IgD-negative memory B cell (primary cell): ENCODE data around the gene ADAR. TPM values are rescaled to one million over a fixed set of nuclear protein-coding genes. Genes with fewer than 3 reads are reported as not detected.
"Not testable (repeated sequence)": the region's sequence is repeated elsewhere in the genome, so short reads cannot be mapped to it uniquely, and the experiment has no call there.

Source experiments
- H3K27ac Mint-ChIP-seq, 3 donors: one replicate each; pipeline ENCODE4 v1.8.0; 2020 to 2022; ENCODE audit warnings: mild to moderate bottlenecking in 3 of 3, mixed read lengths in 3 of 3, moderate library complexity in 1 of 3
- H3K27me3 Mint-ChIP-seq: one replicate; pipeline ENCODE4 v1.8.0; 2021; ENCODE audit warnings: mixed read lengths
- H3K36me3 Mint-ChIP-seq: one replicate; pipeline ENCODE4 v1.8.0; 2020; ENCODE audit warnings: mild to moderate bottlenecking, mixed read lengths
- H3K4me1 Mint-ChIP-seq, 3 donors: one replicate each; pipeline ENCODE4 v1.8.0; 2020 to 2022; ENCODE audit warnings: mixed read lengths in 3 of 3, mild to moderate bottlenecking in 1 of 3
- H3K4me3 Mint-ChIP-seq, 4 donors: one replicate each; pipeline ENCODE4 v1.8.0; 2020 to 2022; ENCODE audit warnings: mild to moderate bottlenecking in 4 of 4, mixed read lengths in 4 of 4, moderate library complexity in 3 of 4
- H3K9me3 Mint-ChIP-seq, 3 donors: one replicate each; pipeline ENCODE4 v1.8.0; 2020 to 2021; ENCODE audit warnings: mixed read lengths in 3 of 3, mild to moderate bottlenecking in 1 of 3
- polyA plus RNA-seq: library from polyadenylated mRNA; unstranded; fragments of 300-500 nt; fragmentation: Illumina TruSeq; gene quantifications from one replicate; pipeline ENCODE4 v1.2.3, GENCODE V29; 2021

ADAR gene
- 141 TPM for polyA plus RNA-seq

DNA sequence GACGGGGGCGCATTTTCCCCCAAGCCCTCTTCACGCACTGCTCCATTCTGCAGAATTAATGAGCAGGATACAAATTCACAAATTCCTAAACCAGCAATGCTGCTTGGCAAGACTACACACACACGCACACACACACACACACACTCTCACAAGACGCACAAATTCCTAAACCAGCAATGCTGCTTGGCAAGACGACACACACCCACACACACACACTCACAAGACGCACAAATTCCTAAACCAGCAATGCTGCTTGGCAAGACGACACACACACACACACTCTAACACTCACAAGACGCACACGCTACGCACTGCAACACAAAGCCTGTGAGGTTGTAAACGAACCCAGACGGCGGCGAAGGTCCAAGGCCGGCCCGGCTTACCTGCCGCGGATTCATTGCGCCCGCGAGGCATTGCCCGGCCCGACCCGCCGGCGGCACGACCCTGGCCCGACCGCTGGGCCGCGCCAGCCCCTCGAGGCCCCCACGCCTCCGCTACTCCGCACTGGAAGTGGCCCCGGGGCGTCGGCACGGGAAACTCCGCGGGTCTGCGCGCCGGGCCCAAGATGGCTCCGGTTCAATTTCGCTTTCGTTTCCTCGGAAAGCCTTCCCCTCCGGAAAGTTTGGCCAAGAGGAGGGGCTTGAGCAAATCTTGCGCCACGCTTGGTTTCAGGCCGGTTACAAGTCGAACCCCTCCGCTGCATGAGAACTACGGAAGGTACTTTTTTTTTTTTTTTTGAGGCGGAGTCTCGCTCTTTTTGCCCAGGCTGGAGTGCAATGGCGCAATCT is at the start of gene ADAR:
Gene ADAR (minus strand): TSS at position 578 of the 788 bp plus-strand sequence. CDS start 180 bp downstream, at position 398.
- Mint-ChIP-seq H3K27ac (peak within 1 kb of the TSS; percentile 90 to 100 (median 96)), H3K4me1 (peaks cover 49 to 60% (median 51%) of the 10 kb centered on the region in 3 donors), H3K36me3 (no peaks in the 10 kb centered on the region), H3K27me3 (no peaks in the 10 kb centered on the region), H3K9me3 (no peaks in the 10 kb centered on the region), H3K4me3 (peak within 1 kb of the TSS; percentile 91 to 100 (median 98))

- Mint-ChIP-seq H3K9me3 (no peaks in the 10 kb centered on the region), H3K27ac (no peak overlapping the region), H3K4me1 (no peaks in the 10 kb centered on the region), H3K36me3 (no peaks in the 10 kb centered on the region), H3K27me3 (peaks cover 17% of the 10 kb centered on the region), H3K4me3 (no peak overlapping the region)
These were observed 49.6 kb upstream of the ADAR start for GRCh38 chr1:154657556-154657955.

DNA sequence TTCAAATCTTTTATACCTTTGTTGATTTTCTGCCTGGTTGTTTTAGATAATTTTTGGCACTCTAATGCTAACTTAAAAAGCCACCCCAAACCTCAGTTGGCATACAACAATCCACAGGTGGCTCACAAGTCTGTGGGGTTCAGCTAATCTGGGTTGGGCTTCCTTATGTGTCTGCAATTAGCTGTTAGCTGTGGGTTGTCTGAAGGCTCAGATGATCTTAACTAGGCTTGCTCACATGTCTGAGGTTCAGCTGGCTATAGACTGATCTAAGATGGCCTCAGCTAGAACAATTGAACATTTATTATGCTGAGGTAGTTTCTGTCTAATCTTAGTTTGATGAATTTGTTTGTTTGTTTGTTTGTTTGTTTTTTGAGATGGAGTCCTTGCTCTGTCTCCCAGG is 44.9 kb upstream of the ADAR start:
- Mint-ChIP-seq H3K9me3 (no peaks in the 10 kb centered on the region), H3K36me3 (no peaks in the 10 kb centered on the region), H3K4me1 (no peaks in the 10 kb centered on the region), H3K4me3 (no peak overlapping the region), H3K27me3 (peaks cover 7% of the 10 kb centered on the region), H3K27ac (no peak overlapping the region)

GRCh38 chr1:154644724-154645123 is 36.7 kb upstream of the ADAR start:
- H3K4me3 Mint-ChIP-seq, H3K9me3 Mint-ChIP-seq, H3K27me3 Mint-ChIP-seq, H3K4me1 Mint-ChIP-seq, H3K36me3 Mint-ChIP-seq, H3K27ac Mint-ChIP-seq: not testable (repeated sequence)

- H3K27ac Mint-ChIP-seq = no peak overlapping the region
- peaks cover 2 to 12% (median 3%) of the 10 kb centered on the region in 3 donors for H3K9me3 Mint-ChIP-seq
These were observed 33.5 kb upstream of the ADAR start for GRCh38 chr1:154641534-154641933.

GRCh38 chr1:154639876-154640275 is 31.9 kb upstream of the ADAR start:
- Mint-ChIP-seq H3K27ac (no peak overlapping the region), H3K36me3 (peaks cover 5% of the 10 kb centered on the region), H3K9me3 (peaks cover 2 to 12% (median 3%) of the 10 kb centered on the region in 3 donors), H3K27me3 (peaks cover 17% of the 10 kb centered on the region), H3K4me3 (no peak overlapping the region), H3K4me1 (no peaks in the 10 kb centered on the region)

More at GRCh38 chr1:154641534-154641933, 33.5 kb upstream of the ADAR start:
- Mint-ChIP-seq H3K4me1 (no peaks in the 10 kb centered on the region), H3K36me3 (peaks cover 3% of the 10 kb centered on the region), H3K27me3 (peaks cover 6% of the 10 kb centered on the region), H3K4me3 (no peak overlapping the region)

DNA sequence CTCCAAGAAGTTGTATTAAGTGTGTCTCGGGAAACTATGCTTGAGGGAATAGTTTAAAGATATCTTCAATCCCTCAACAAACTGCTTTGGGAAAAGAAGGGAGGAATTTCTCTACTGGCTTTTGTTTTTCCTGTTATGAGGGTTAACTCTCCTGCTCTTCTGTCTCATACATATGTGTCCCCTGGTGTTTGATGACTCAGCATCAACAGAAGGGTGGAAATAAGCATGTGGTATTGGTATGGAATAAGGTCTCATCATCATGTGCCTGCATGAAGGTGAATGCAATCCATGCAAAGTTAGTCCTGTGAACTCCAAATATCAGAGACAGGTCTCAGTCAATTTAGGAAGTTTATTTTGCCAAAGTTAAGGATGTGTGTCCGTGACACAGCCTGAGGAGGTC is 27.2 kb upstream of the ADAR start:
- Mint-ChIP-seq H3K9me3 (peaks cover 0 to 8% (median 2%) of the 10 kb centered on the region in 3 donors), H3K36me3 (peaks cover 5% of the 10 kb centered on the region), H3K27ac (no peak overlapping the region), H3K4me3 (no peak overlapping the region), H3K27me3 (peaks cover 20% of the 10 kb centered on the region), H3K4me1 (no peaks in the 10 kb centered on the region)

DNA sequence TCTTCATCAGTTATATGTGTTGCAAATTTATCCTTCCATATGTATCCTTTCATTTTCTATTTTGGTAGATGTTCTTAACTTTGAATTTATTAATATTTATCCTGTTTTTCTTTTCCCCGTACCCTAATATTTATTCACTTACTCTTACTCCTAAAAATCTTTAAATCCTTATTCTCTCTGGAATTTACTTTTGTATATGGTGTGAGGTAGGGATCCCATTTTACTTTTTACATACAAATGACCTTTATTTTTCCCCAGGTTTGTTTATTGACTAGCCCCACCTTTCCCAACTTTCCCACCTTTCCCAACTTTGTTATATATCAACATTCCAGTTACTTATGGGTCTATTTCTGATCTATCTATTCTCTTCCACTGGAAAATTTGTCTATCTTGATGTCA is 21.7 kb upstream of the ADAR start:
- H3K27ac Mint-ChIP-seq = peak overlapping the region in 2 of 3 donors; percentile 7 to 87
- H3K4me1 Mint-ChIP-seq = peaks cover 12 to 18% (median 12%) of the 10 kb centered on the region in 3 donors
- H3K4me3 Mint-ChIP-seq = peak overlapping the region in 1 of 4 donors; percentile 89
- H3K27me3 Mint-ChIP-seq = peaks cover 3% of the 10 kb centered on the region
- H3K36me3 Mint-ChIP-seq = peaks cover 3% of the 10 kb centered on the region
- H3K9me3 Mint-ChIP-seq = peaks cover 1 to 7% (median 7%) of the 10 kb centered on the region in 3 donors

- peaks cover 1 to 7% (median 7%) of the 10 kb centered on the region in 3 donors for H3K9me3 Mint-ChIP-seq
- H3K4me3 Mint-ChIP-seq = peak overlapping the region in 2 of 4 donors; percentile 49 to 89
- H3K27ac Mint-ChIP-seq = peak overlapping the region; percentile 85 to 100 (median 87)
- H3K27me3 Mint-ChIP-seq = peaks cover 2% of the 10 kb centered on the region
- peaks cover 4% of the 10 kb centered on the region for H3K36me3 Mint-ChIP-seq
- peaks cover 12 to 18% (median 12%) of the 10 kb centered on the region in 3 donors for H3K4me1 Mint-ChIP-seq
These were observed 21.2 kb upstream of the ADAR start for GRCh38 chr1:154629061-154629674.

- H3K4me1 Mint-ChIP-seq = peaks cover 12 to 21% (median 15%) of the 10 kb centered on the region in 3 donors
- H3K36me3 Mint-ChIP-seq = peaks cover 6% of the 10 kb centered on the region
- H3K4me3 Mint-ChIP-seq = peak overlapping the region; percentile 82 to 98 (median 95)
- H3K27me3 Mint-ChIP-seq = peaks cover 2% of the 10 kb centered on the region
- peak overlapping the region; percentile 87 to 100 (median 99) for H3K27ac Mint-ChIP-seq
- peaks cover 1 to 7% (median 7%) of the 10 kb centered on the region in 3 donors for H3K9me3 Mint-ChIP-seq
These were observed 20.1 kb upstream of the ADAR start for GRCh38 chr1:154628121-154628405.

DNA sequence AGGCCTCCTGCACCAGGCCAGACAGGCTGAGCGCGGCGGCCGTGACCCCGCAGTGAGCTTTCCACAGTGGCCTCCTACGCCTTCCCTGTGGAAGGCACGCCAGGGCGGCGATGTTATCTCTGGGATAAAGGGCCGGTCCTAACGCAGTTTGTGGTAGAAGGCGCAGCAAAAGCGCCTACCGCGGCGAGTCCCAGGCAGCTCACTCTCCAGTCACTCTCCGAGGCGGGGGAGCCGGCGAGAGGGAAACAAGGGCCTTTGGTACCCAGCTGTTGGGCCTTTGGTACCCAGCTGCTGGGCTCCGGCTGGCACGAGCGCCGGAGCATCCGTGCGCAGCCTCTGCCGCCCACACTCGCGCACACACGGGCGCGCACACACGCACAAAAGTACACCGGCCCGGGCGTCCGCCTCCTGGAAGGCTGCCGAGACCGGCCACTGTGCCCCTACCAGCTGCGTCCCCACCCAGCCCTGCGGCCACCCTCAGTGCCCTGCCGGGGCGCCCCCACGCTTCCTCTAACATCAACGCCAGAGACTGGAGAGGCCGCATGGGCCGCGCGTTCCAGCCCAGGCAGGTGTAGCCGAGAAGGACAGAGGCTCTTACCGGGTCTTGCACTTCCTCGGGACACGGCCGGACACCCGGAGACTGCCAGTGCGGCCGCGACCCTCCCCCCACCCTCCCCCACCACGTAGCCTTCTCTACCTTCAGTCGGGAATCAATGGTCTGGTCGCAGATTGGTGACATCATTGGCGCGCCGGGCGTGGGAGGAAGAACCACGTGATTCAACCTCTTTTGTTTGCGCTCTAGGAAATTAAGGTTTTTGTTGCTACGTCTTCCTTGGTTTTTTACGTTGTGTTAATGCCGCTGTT is 19.5 kb upstream of the ADAR start:
- peak overlapping the region; percentile 82 to 98 (median 95) for H3K4me3 Mint-ChIP-seq
- H3K9me3 Mint-ChIP-seq = peaks cover 1 to 7% (median 7%) of the 10 kb centered on the region in 3 donors
- H3K27me3 Mint-ChIP-seq = peaks cover 1% of the 10 kb centered on the region
- H3K4me1 Mint-ChIP-seq = peaks cover 16 to 25% (median 17%) of the 10 kb centered on the region in 3 donors
- peaks cover 9% of the 10 kb centered on the region for H3K36me3 Mint-ChIP-seq
- H3K27ac Mint-ChIP-seq = peak overlapping the region; percentile 87 to 100 (median 99)

- Mint-ChIP-seq H3K4me1 (peaks cover 17 to 28% (median 19%) of the 10 kb centered on the region in 3 donors), H3K27ac (peak overlapping the region; percentile 87 to 99 (median 99)), H3K36me3 (peaks cover 9% of the 10 kb centered on the region), H3K4me3 (peak overlapping the region; percentile 82 to 98 (median 95)), H3K27me3 (no peaks in the 10 kb centered on the region), H3K9me3 (peaks cover 1 to 7% (median 7%) of the 10 kb centered on the region in 3 donors)
These were observed 18.7 kb upstream of the ADAR start for GRCh38 chr1:154626456-154627256.

DNA sequence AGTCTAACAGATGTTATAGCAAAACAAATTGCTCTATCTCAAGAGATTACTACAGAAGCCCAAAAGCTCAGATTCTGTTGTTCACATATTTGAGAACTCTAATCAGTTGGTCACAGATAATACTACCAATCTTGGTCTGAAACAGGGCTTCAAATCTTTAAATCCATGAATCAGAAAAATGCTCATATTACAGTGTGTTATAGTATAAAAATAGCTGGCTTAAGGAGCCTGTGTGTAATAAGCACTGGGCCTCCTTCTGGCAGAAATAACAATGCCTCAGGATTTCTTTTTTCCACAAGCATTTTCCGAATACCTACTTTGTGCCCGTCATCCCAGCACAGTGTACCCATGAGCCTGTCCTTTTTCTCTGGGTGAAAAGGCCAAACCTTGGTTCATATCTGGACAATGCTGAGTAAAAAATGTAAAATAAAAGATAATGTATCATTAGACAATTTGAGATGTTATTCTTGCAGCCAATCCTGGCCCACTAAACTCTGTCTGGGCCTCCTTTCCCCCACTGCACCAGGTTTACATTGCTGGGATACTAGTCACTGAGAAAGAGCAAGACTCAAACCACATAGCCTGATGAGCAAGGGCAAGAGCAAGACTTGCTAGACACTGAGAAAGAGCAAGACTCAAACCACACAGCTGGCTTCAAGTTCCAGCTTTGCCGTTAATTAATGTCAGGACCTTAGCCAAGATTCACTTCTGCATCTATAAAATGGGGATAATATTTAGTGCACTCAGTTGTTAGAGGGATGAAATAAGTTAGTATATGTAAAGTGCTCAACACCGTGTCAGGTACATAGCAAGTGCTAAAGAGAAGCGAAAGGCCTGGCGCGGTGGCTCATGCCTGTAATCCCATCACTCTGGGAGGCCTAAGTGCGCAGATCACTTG is 17.0 kb upstream of the ADAR start:
- peak overlapping the region in 2 of 3 donors; percentile 23 to 61 for H3K27ac Mint-ChIP-seq

More for the DNA sequence above, 17.0 kb upstream of the ADAR start:
- H3K4me1 Mint-ChIP-seq = peaks cover 17 to 29% (median 19%) of the 10 kb centered on the region in 3 donors
- no peaks in the 10 kb centered on the region for H3K27me3 Mint-ChIP-seq
- peaks cover under 1 to 7% (median 4%) of the 10 kb centered on the region in 3 donors for H3K9me3 Mint-ChIP-seq
- H3K36me3 Mint-ChIP-seq = peaks cover 9% of the 10 kb centered on the region
- H3K4me3 Mint-ChIP-seq = peak overlapping the region in 2 of 4 donors; percentile 41 to 55
